ENCODE measurements around the gene VPS37C. TPM values are rescaled to one million over a fixed set of nuclear protein-coding genes. Genes with fewer than 3 reads are reported as not detected.
A peak's percentile ranks its signal among the peaks of the same experiment; 100 is the strongest.

Gene VPS37C
- total and polyA plus RNA-seq, 9 of the 15 experiments (the other 6 are each of a cell fraction or from before 2014, with no cell fraction given), result 0.62 to 29.8 (median 11.5) TPM

DNA sequence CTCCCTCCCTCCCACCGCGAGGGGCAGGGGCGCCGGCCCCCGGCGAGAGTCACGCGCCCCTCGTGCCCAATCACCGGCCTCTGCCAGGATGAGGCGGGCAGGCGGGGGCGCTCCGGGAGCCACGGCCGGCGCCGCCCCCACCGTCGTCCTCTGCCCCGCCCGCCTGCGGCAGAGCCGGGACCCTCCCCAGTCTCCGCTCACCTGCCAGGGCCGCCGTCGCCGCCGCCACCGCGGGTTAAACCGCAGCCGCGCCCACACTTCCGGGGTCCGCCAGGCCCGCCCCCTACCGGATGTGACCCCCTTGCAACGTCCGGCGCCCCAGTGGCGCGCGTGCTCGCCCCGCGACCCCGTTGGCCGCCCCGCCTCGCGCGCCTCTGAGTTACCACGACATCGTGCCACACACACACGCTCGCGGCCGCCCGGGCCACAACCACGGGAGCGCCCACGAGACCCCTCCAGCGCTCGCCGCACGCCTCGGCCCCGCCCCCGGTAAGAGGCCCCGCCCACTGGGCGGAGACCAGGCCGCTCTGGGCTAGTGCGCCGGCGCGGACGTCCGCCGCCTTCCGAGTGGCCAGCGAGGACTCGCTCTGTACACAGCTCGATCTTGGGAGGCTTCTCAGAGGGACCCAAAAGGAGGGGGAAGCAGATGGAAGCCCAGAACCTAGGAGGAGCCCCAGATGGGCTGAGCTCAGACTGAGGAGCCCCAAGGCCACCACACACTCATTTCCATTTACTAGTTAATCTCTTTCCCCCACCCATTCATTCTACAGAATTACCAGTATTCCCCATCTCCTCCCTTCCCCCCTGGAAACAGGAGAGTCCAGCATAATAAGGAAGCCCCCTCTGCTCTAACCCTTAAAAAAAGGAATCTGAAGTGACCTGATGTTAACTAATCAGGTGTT lies at the start of gene VPS37C (continued):
- TF ChIP-seq, protein P1, sequence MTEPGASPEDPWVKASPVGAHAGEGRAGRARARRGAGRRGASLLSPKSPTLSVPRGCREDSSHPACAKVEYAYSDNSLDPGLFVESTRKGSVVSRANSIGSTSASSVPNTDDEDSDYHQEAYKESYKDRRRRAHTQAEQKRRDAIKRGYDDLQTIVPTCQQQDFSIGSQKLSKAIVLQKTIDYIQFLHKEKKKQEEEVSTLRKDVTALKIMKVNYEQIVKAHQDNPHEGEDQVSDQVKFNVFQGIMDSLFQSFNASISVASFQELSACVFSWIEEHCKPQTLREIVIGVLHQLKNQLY (CRISPR knock-in tag; conservative IDR thresholded peaks at IDR 0.05), result no peak
- TF ChIP-seq MYC (IDR thresholded peaks at IDR 0.05; ENCODE audit: low read depth, low read length) (peak; percentile 87), MYC (CRISPR knock-in tag; IDR thresholded peaks at IDR 0.05; ENCODE audit: borderline replicate concordance, low read depth) (no peak), ZNF764 (CRISPR knock-in tag; IDR thresholded peaks at IDR 0.05; ENCODE audit: low read depth) (no peak), LARP7 (IDR thresholded peaks at IDR 0.05) (no peak), ZNF785 (CRISPR knock-in tag; IDR thresholded peaks at IDR 0.05) (no peak), ZNF551 (CRISPR knock-in tag; IDR thresholded peaks at IDR 0.05) (no peak), KDM1A (IDR thresholded peaks at IDR 0.05) (no peak), HNRNPK (IDR thresholded peaks at IDR 0.05; ENCODE audit: low read depth, low read length, poor library complexity, severe bottlenecking) (peak; percentile 14), ZNF311 (CRISPR knock-in tag; IDR thresholded peaks at IDR 0.05) (no peak), SIN3B (IDR thresholded peaks at IDR 0.05; ENCODE audit: low read depth) (peak; percentile 70), RB1 (IDR thresholded peaks at IDR 0.05; ENCODE audit: low read depth) (peak; percentile 84; the same call in 1 of the 2 replicates), MYNN (IDR thresholded peaks at IDR 0.05) (no peak), MYNN (CRISPR knock-in tag; IDR thresholded peaks at IDR 0.05) (no peak), FOXP1 (CRISPR knock-in tag; IDR thresholded peaks at IDR 0.05) (peak; percentile 23; the same call in 1 of the 2 replicates), SP2 (IDR thresholded peaks at IDR 0.05; ENCODE audit: extremely low read depth, low read depth, low read length, poor library complexity, severe bottlenecking) (no peak), EP400 (IDR thresholded peaks at IDR 0.05) (peak; percentile 74), ZNF57 (CRISPR knock-in tag; IDR thresholded peaks at IDR 0.05) (no peak), PHB2 (IDR thresholded peaks at IDR 0.05; ENCODE audit: low read depth) (no peak), TFAM (CRISPR knock-in tag; conservative IDR thresholded peaks at IDR 0.05) (no peak), NR1H2 (CRISPR knock-in tag; IDR thresholded peaks at IDR 0.05) (no peak), U2AF1 (optimal IDR thresholded peaks at IDR 0.05; ENCODE audit: low read depth, low read length) (peak; percentile 41)
- TF ChIP-seq, protein P2, sequence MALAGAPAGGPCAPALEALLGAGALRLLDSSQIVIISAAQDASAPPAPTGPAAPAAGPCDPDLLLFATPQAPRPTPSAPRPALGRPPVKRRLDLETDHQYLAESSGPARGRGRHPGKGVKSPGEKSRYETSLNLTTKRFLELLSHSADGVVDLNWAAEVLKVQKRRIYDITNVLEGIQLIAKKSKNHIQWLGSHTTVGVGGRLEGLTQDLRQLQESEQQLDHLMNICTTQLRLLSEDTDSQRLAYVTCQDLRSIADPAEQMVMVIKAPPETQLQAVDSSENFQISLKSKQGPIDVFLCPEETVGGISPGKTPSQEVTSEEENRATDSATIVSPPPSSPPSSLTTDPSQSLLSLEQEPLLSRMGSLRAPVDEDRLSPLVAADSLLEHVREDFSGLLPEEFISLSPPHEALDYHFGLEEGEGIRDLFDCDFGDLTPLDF (CRISPR knock-in tag; IDR thresholded peaks at IDR 0.05), result no peak
- TF ChIP-seq, protein P3, sequence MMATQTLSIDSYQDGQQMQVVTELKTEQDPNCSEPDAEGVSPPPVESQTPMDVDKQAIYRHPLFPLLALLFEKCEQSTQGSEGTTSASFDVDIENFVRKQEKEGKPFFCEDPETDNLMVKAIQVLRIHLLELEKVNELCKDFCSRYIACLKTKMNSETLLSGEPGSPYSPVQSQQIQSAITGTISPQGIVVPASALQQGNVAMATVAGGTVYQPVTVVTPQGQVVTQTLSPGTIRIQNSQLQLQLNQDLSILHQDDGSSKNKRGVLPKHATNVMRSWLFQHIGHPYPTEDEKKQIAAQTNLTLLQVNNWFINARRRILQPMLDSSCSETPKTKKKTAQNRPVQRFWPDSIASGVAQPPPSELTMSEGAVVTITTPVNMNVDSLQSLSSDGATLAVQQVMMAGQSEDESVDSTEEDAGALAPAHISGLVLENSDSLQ (IDR thresholded peaks at IDR 0.05), result no peak
- TF ChIP-seq, protein P4, sequence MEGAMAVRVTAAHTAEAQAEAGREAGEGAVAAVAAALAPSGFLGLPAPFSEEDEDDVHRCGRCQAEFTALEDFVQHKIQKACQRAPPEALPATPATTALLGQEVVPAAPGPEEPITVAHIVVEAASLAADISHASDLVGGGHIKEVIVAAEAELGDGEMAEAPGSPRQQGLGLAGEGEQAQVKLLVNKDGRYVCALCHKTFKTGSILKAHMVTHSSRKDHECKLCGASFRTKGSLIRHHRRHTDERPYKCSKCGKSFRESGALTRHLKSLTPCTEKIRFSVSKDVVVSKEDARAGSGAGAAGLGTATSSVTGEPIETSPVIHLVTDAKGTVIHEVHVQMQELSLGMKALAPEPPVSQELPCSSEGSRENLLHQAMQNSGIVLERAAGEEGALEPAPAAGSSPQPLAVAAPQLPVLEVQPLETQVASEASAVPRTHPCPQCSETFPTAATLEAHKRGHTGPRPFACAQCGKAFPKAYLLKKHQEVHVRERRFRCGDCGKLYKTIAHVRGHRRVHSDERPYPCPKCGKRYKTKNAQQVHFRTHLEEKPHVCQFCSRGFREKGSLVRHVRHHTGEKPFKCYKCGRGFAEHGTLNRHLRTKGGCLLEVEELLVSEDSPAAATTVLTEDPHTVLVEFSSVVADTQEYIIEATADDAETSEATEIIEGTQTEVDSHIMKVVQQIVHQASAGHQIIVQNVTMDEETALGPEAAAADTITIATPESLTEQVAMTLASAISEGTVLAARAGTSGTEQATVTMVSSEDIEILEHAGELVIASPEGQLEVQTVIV (CRISPR knock-in tag; IDR thresholded peaks at IDR 0.05; ENCODE audit: borderline replicate concordance), result no peak
